Measurements from ENCODE around the gene MIPOL1.
"Not testable (repeated sequence)": the region's sequence is repeated elsewhere in the genome, so short reads cannot be mapped to it uniquely, and the experiment has no call there.

MIPOL1 gene

GRCh38 chr14:37197421-37198272 is at the start of gene MIPOL1:
Gene MIPOL1 (plus strand): TSS chr14:37197937. CDS start chr14:37247889, 49,952 bp downstream.
- peak; percentile 48 for DNase-seq

GRCh38 chr14:37150414-37150813 is 47.3 kb upstream of the MIPOL1 start:
- no peak for DNase-seq

DNA sequence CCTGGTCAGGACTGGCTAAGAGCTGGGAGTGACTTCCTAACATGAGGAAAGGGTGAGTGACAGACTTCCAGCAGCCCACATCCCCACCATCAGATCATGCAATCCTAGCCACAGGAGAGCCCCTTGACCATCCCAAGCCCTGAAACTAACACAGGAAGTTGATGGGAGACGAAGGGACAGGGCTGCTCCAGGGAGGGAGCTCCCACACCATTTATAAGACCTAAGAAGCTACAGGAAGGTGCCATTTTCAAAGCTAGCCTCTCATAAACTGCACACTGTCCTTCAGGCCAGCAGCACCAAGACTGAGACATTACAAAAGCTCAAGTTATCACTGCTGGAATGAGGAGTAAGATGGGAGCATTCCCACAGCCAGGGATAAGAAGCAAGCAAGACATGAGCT is 44.7 kb upstream of the MIPOL1 start:
- no peak for DNase-seq

DNA sequence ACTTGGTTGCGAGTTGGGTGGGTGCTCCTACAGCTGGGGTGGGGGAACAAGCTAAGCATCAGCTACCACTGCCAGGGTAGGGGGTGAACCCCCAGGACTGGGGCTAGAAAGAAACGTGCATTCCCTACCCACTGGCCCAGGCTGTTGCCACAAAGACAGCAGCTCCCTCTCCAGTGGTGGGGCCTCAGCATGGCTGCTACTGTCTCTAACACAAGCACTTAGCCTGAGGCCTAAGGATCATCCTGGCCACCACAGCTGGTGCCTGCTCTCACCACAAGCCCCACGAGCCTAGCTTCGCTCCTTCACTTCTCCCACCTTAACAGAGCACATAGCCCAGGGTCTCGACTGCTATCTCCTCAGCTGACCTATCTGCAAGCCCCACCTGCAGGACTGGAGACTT is 44.3 kb upstream of the MIPOL1 start:
- DNase-seq: no peak

DNA sequence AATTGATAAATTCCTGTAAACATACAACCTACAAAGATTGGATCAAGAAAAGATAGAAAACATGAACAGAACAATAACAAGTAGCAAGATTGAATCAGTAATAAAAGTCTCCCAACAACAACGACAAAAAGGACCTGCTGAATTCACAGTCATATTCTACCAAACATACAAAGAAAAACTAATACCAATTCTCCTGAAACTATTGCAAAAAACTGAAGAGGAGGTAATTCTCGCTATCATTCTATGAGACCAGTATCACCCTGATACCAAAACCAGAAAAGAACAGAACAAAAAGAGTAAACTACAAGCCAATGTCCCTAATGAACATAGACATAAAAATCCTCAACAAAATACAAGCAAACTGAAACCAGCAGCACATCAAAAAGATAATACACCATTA is 39.8 kb upstream of the MIPOL1 start:
- DNase-seq: no peak

- DNase-seq: not testable (repeated sequence)
These were observed 35.4 kb upstream of the MIPOL1 start for GRCh38 chr14:37162307-37162706.

- DNase-seq: no peak
These were observed 31.9 kb upstream of the MIPOL1 start for GRCh38 chr14:37165794-37166193.

- DNase-seq: no peak
These were observed 30.3 kb upstream of the MIPOL1 start for GRCh38 chr14:37167151-37168047.

- DNase-seq: no peak
These were observed 29.0 kb upstream of the MIPOL1 start for GRCh38 chr14:37168721-37169120.

- no peak for DNase-seq
These were observed 27.5 kb upstream of the MIPOL1 start for GRCh38 chr14:37170237-37170636.

- DNase-seq: no peak
These were observed 26.7 kb upstream of the MIPOL1 start for GRCh38 chr14:37170993-37171392.

- no peak for DNase-seq
These were observed 26.1 kb upstream of the MIPOL1 start for GRCh38 chr14:37171678-37172023.

DNA sequence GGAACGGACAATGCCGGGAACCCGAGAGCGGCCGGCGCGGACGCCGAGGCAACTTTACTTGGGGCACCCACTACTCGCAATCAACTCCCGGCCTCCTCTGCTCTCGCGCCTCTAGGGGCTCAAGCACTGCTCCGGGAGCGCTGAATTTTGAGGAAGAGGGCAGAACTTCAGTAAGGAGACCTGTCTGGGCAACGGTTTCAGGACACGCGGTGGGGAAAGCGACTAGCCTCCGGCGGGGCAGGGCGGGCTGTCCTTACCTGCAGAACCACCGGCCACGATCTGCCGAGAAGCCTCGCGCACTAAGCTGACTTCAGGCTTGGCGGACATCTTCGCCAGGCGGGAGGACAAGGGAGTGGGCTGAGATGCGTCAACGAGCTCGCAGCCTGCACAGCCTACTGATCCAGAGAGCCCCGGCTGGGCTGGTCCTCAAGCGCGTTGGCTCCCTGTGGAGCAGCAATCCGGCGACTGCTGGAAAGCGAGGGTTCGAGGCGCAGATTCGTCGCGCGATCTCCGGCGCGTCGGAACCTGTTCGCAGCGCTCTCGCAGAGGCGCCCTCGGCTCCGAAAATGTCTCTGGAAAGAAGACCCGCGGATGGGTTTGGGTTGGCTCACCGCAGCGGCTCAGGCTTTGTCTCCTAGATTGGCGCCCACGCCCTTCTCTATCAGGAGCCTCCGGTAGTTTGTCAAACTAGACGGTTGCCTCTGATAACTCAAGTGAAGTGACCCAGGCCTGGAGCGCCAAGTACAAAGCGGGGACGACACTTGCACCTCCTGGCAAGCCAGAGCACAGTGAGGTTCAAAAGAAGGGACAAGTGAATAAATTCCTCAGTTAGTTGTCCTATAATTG is 25.5 kb upstream of the MIPOL1 start, which contains the start of gene SLC25A21:
TSS of gene SLC25A21 (minus strand) at position 583 of the 846 bp plus-strand sequence.
- DNase-seq: peak; percentile 17

DNA sequence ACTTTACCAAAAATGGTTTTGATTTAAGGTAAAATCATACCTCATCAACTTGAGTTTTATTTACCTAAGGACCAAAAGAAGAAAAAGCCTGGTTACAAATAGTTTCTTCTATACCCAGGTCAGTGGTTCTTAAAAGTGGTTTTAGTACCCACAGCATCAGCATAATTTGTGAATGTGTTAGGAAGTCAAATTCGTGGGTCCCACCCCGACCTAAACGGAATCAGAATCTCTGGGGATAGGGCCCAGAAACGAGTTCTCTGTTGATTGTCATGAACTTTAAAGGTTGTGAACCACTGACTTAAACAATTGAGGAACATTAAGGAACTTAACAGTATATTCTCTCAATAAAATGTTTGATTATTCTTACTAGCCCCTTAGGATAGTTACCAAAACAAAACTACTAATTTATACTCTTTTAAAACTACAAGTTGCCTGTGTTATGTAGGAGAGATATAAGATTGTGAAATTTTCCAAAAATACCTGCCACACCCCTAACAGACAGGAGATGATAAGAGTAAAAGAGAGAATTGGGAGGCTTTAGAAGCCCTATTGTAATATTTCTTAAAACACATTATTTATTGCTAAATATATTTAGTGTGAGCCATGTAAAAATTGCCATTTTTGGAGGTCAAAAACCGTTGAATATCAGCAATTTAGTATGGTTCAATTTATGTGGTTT is 24.7 kb upstream of the MIPOL1 start:
- no peak for DNase-seq

DNA sequence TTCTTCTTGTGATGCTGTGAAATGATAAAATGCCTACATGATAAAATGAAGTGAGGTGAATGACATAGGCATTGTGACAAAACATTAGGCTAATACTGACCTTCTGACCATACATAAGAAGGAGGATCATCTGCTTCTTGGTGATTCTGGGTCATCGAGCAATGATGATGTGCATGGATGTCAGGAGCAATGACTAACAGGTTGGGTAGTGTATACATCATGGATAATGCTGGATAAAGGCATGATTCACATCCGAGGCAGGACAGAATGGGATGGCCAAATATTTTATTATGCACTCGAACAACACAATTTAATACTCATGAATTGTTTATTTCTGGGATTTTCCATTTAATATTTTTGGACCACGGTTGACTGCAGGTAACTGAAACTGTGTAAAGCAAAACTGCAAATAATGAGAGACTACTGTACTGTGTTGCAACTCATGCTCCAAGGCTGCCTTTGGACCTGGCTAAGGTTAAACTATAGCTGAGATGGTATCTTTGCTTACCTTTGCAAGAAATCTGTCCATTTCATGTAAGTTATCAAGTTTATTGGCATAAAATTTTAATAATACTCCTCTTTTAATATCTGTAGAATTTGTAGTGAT is 17.7 kb upstream of the MIPOL1 start:
- no peak for DNase-seq

DNA sequence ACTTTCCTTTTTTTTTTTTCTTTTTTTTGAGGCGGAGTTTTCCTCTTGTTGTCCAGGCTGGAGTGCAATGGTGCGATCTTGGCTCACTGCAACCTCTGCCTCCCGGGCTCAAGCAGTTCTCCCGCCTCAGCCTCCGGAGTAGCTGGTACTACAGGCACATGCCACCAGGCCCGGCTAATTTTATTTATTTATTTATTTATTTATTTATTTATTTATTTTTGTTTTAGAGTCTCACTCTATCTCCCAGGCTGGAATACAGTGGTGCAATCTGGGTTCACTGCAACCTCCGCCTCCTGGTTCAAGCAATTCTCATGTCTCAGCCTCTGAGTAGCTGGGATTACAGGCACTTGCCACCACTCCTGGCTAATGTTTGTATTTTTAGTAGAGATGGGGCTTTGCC is 16.9 kb upstream of the MIPOL1 start:
- DNase-seq: not testable (repeated sequence)

- no peak for DNase-seq
These were observed 16.3 kb upstream of the MIPOL1 start for GRCh38 chr14:37181441-37181840.

GRCh38 chr14:37184520-37184919 is 13.2 kb upstream of the MIPOL1 start:
- DNase-seq: not testable (repeated sequence)

GRCh38 chr14:37185670-37186069 is 12.1 kb upstream of the MIPOL1 start:
- no peak for DNase-seq

- no peak for DNase-seq
These were observed 10.9 kb upstream of the MIPOL1 start for GRCh38 chr14:37186865-37187264.

GRCh38 chr14:37187294-37187693 is 10.4 kb upstream of the MIPOL1 start:
- no peak for DNase-seq

All from stimulated activated CD4-positive, alpha-beta T cell treated with anti-CD3 and anti-CD28 coated beads, Interleukin-15, amount 100 ng/mL, for 24 hours (primary cell).